HG02623 (cell line): Measurements from ENCODE around the gene LHPP.

Source experiments
- ATAC-seq: cut with Tn5 transposase; IDR thresholded peaks from one replicate; pipeline ENCODE4 v1.9.1; 2021; ENCODE audit warnings: moderate library complexity; ENCODE audit not compliant: unreplicated experiment

LHPP gene

DNA sequence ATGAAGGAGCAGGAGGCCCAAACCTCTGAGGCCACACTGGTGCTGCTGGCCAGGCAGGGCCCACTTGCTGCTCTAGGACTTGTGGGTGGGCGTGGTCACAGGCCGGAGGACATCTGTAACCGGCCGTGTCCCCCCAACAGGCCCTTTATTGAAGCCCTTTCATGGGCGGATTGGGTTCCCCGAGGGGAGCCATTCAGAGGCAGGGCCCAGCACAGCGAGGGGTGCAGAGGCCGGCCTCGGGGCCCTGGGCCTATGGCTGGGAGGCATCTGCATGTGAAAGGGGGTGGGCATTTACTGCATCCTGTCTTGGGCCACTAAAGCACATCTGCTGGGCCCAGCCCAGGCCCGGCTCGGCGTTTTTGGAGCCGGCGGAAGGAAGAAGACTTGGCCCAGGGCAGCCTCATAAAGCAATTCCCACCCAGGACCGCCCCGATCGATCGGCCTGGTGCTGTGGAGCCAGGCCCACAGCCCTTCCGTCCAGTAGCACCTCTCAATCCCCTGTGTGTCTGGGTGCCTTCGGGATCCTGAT lies 8.4 kb downstream of the LHPP start:
- ATAC-seq = no peak

DNA sequence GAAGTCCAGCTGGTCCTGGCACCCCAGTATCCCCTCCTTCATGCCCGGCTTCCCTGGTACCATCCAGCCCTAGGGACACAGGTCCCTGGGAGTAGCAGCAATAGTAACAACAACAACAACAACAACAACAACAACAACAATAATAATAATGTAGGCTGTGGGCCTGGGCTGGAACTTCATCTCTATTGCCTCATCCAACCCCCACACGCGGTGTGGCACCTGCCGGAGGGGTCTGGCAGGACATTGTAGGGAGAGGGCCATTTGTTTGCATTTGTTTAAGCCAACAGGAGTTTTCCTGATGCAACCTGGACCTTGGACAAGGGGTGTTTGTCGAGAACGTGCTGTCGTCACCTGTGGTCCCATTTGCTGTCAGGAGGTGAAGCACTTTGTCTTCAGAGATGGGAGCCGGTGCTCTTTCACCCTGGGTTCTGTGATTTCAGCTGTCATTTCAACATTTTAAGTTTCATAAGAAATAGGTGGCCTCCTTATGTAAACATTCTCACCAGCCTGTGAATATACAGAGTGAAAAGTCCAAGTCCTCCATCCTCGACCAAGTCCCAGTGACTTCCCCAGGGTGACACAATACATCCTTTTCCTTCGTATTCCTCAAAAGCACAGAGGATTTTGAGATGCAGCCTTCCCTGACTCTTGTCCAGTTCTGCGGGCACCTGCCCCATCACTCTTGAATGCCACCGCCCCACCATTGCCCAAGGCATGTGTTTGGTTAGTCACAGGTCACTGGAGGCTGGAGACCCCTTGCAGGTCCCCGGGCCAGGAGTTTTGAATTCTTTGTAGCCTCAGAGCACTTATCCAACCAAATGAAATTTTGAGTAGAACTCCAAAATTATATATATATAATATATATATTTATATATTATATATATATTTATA lies 9.2 kb downstream of the LHPP start:
- no peak for ATAC-seq

DNA sequence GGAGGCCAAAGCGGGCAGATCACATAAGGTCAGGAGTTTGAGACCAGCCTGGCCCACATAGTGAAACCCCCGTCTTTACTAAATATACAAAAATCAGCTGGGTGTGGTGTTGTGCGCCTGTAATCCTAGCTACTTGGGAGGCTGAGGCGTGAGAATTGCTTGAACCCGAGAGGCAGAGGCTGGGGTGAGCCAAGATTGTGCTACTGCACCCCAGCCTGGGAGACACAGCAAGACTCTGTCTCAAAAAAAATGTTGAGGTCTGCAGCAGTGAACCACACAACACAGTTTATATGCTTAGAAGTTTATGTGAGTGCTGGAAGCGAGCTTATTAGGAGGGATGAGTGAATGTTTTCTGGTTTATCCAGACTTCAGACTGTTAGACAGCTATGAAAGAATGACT lies 10.4 kb downstream of the LHPP start:
- ATAC-seq = no peak

DNA sequence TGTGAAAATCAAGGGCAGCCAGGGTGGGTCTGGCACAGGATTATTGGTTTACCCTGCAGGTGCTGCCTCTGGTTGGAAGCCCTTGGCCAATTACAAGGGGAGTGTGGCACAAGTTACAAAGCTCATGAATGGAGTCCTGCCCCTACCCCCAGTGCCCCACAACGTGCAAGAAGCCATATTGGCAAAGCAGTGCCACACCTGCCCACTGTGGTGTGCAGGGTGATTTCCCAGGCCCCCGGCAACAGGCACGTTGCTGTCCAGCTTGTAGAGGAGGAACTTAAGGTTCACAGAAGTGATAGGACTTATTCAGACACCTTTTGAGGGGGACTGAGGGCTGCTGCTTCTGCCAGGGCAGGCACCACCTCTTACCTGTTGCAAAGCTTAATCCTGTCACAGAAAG lies 11.4 kb downstream of the LHPP start:
- ATAC-seq = no peak

DNA sequence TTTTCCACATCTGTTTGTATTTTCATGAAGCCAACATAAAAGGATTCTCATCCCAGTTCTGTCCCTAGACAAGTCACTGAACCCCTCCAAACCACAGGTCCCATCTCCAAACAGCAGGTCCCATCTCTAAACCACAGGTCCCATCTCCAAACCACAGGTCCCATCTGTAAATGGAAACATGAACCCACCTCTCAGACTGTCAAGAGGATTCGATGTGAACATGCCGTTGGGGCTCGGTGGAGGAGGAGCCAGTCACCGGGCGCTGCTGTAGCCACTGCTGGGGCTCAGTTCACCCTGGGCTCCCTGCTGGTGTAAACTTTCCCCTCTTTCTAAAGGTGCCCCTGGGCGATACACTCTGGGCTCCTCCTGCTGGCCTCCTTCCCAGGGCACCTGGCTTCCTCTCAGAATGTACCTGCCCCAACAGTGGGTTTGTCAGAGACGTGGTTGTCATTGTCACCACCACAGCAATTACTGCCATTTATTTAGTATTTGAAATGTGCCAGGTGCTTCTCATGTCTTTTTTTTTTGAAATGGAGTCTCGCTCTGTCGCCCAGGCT lies 13.0 kb downstream of the LHPP start:
- no peak for ATAC-seq

DNA sequence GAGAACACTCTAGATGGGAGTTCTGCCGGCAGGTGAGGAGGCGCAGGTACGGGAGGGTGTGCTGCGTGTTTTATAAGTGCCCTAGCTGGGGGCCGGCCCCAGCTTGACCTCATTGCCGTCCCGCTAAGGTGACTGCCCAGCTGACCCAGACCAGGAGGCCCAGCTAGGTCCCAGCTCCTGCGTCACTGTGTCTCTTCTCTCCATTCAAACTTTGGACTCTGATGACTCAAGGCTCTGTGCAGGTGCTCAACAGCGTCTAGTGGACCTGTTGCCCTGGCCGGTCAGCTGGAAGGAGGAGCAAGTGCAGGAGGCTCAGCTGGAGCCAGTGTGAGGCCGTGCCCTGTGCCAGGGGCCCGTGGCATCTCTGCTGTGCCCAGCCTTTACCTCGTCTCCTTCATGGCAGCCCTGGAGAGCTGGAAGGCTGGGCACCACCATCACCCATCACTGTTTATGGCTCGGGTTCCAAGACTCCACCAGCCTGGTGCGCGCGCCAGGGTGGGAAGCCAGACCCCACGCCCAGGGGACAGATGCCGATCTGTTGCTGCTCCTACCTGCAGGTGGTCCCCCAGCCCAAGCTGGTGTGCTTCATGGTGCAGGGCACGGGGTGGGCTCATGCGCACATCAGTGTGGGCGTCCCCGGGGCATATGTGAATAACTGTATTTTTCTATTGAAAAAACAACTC lies 14.6 kb downstream of the LHPP start:
- no peak for ATAC-seq

DNA sequence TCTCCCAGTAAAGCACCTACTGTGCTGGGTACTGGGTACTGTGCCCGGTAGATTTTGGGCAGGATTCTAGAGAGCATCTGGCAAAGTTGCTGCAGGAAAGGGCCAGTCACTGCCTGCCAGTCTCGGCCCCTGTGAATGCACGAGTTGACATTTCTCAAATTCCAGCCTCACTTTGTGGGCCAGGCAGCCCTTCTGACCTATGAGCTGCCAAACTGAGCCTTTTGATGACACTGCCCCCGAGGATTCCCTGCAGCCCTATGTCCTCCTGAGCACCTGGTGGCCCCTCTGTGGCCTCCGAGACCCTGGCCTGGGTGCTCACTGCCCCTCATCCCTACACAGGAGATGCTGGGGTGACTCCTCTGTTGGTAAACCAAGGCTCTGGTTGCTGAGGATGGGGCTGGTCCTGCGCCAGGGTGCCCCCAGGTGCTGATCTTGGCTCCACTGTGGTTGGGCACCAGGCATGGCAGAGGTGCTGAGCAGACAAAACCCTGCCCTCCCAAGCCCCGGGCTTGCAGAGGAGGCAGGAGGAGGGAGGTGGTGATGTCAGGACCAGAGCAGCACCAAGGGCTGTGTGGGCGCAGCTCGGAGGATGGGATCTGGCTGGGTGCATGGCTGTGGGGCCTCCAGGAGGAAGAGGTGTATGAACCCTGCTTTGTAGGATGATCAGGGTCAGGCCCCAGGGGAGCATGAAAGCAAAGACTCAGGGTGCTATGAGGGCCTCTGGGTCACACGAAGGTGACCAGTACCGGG lies 16.2 kb downstream of the LHPP start:
- no peak for ATAC-seq

DNA sequence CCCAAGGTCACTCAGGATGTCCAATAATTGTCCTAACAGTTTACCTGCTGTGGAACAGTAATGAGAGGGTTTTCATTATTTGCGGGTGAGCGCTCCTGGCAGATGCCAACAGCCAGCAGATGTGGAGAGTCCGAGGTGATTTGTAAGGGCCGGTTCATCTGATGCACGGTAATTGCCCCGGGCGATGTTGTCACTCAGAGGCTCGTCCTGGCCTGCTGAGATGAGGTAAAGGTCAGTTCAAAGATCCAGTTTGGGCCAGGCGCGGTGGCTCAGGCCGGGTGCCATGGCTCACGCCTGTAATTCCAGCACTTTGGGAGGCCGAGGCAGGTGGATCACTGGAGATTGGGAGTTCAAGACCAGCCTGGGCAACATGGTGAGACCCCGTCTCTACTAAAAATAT lies 16.9 kb downstream of the LHPP start:
- ATAC-seq = no peak

DNA sequence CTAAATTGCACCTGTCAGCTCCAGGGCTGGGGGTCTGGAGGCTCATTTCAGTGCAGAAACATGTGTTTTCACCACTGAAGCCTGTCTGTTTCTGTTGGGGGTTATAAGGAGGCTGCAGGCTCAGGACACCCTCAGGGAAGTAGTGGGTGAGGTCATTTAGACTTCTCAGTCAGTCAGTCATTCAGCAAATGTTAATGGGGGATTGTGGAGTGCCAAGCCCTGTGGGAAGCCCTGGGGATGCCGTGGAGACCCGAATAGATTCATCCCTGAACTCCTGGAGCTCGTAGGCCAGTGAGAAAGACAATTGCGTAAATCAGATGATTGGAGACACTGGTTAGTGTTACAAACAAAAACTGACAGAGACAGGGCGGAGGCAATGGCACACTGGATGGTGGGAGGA lies 19.2 kb downstream of the LHPP start:
- no peak for ATAC-seq

DNA sequence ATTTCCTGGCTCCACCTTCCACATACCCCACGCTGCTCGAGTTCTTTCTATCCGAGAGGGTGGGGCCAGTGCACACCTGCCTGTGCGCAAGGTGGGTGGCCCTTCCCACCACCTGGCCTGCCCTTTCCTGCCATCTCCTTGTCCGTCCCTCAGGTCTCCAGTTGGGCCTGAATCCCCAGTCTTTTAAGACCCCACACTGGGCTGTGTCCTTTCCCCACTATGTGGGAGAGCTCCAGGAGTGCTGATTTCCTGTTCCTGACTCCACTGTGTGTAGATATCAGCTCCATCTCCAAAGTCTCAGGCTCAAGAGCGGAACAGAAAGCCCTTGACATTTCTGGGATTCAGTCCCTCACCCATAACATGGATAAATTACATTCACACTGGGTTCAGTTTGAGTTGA lies 20.1 kb downstream of the LHPP start:
- no peak for ATAC-seq

DNA sequence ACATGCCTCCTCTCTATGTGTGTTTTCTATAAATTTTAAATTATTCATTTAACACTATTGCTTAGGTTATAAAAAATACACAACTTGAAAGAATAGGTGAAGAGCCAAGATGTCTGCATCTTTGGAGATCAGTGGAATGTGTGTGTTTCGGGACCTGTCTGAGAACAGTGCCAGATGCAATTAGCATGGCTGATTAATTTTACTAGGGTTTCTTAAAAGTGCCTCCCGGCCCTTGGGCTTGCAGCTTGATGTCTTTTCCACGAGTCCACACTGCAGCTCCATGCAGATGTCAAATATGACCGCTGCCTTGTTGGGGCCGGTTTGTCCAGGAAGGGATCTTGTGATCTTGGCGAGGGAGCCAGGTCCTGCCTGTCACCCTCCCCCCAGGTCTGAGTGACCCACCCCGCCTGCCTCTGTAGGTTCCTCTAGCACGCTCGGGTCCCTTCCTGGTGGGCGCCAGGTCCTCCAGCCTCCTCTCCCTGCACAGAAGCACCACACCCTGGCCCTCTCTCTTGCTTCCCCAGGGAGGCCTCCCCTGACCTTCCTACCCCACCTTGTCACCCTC lies 20.7 kb downstream of the LHPP start:
- ATAC-seq = no peak

DNA sequence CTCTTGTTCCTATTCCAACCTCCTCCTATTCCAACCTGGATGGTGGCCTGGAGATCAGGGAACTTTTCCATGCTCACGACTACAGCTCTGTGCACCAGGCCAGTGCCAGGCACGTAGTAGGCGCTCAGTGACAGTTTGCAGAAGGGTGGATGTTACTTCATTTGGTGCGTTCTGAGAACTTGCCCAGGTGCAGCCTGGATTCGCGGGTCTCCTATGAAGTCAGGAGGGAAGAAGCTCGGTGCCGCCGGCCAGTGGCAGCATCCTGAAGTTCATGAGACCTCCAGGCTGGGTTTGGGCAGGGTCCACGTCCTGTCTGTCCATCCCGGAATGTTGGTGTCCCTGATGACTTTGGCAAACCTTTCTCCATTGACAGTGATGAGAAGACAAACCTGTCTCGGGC lies 21.3 kb downstream of the LHPP start:
- no peak for ATAC-seq

DNA sequence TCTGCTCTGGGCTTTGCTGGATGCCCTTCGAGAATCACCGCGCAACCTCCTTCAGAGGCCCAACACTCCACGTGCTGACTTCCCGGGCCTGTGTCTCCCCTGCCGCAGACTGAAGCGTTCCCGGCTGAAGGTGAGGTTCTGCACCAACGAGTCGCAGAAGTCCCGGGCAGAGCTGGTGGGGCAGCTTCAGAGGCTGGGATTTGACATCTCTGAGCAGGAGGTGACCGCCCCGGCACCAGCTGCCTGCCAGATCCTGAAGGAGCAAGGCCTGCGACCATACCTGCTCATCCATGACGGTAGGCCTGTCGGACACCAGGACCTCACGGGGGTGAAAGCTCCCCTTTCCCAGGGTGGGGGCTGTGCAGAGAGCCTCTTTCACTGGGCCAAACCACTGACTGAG lies 22.4 kb downstream of the LHPP start:
- ATAC-seq = no peak

DNA sequence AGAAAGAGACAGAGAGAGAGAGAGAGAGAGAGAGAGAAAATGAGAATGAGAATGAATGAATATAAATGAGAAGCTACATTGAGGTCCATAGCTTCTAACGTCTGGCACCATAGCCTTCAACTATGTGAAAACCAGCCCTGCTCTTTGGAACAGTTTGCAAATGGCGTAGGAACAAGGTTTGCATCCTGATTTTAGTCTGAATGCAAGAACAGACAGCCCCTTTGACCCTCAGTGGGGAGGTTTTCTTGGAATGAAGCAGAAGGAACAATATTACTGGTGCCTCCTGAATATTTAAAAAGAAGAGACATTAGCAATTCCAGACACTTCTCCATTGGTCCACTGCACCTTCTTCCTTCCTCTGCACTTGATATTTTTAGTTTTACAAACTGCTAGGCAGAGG lies 23.0 kb downstream of the LHPP start:
- no peak for ATAC-seq

DNA sequence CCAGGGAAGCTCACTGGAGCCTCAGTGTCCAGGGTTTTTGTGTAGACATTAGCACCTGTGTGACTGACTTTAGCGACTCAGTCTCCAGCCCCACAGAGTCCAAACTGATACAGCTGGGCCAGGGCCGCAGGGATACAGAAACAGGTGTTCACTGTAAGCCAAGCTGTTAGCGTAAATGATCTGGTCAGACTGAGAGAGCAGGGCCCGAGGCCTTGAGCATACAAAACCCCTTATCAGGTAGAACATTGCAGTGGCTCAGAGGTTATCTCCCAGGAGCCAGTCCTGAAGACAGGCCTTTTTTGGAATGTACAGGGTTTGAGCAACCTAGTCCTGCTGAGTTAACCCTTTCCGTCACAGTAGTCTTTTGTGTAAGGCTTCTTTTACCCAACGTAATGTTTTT lies 25.0 kb downstream of the LHPP start:
- ATAC-seq = no peak

DNA sequence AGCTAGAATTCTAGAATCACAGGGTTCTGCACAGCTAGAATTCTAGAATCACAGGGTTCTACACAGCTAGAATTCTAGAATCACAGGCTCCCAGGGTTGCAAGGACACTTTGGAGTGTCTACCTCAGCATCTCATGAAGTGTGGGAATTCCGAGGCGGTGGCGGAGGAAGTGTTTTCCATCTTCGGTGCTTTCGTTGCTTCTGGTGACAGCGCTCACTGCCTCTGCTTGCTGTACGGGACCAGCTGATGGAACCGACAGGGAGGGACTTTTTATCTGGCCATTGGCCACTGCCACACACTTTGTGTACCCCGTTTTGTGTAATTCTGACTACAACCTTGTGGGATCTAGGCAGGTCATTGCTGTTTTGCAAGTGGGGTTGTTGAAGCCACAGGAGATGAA lies 29.5 kb downstream of the LHPP start:
- no peak for ATAC-seq

DNA sequence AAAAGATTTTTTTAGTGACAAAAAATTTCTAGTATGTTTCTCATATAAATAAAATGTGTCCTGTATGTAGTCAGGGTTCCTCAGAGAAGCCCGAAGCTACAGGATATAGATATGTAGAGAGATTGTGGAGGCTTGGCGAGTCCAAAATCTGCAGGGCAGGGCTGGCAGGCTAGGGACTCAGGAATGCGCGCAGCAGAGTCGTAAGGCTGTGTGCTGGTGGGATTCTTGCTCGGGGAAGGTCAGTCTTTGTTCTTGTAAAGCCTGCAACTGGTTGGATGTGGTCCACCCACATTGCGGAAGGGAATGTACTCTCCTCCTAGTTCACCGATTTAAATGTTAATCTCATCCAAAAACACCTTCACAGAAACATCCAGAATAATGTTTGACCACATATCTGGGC lies 30.6 kb downstream of the LHPP start:
- no peak for ATAC-seq

DNA sequence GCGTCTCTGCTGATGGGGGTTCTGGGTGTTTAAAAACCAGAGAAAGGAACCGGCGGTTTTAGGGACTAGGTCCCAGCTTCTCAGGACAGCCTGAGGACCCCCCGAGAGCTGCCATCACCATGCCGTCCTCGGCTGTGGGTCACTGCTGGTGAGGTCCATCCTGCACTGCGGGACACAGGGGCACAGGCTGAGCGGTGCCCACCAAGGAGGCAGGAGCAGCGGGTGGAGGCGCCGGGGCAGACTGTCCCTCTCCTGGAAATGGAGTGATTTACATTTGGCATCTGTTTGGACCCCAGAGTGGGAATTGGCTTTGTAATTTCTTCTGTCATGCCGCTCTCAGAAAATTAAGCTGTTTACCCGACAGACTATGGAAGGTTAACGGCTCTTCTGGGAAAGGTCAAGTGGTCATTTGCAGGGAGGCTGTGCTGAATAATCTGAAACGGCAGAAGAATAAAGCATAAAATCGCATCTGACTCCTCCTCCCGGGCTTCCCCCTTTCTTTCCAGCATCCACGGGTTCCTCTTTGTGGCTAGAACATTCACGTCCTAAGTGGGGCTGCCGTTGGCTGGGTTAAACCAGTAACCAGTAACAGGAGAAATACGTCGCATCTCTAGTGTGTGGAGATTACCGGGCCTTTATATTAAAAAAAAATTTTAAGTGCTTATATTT lies 31.7 kb downstream of the LHPP start:
- no peak for ATAC-seq

DNA sequence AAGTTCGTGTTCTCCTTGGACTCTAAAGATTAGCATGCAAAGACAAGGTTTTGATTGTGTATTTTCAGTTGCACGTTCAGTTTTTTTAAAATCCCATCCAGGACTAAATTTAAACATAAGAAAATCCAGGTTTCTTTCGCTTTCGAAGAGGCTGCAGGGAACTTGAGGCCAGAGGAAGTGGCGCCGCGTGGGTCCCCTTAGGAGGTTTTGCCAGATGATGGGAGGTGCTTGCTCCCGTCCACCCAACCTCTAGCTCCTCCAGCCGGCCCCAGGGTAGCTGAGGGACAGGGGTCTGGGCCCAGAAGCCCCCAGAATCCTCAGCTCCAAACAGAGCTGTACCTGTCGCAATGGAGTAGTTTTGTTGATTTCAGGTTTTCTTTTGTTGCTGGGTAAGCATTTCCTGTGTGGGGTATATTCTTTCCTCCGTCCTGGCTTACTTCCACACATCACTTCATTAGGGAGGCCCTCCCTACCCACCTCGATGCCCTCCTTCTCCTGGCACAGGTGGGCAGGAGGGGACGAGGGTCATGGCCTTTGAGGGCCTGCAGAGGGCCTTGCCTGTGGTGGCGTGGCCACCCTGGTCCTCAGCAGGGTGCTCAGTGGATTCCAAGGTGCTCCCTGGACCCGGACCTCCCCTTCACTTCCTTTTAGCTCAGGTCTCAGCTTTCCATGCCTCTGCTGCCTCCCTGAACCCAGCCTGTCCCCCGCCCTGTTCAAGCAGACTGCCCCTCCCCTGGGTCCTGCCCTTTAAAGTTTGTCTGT lies 32.6 kb downstream of the LHPP start:
- no peak for ATAC-seq

DNA sequence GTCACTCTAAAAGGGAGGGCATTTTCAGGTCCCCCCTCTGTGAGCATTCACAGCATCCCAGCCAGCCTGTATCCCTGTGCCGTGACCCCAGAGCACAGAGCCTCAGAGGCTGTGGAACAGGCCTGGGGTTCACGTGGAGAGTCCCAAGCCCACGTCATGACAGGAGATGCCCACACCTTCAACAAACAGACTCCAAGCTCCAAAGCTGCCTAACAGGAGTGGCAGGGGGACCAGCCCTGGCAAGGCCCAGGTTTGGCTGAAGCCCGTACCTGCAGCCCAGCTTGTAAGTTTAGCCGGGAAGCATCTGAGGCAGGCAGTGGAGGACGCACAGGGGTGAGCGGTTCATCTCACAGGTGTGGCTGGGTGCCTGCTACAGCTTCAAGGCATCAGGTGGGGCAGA lies 33.5 kb downstream of the LHPP start:
- no peak for ATAC-seq
